ENCODE results near the gene GRID2.

Gene GRID2

DNA sequence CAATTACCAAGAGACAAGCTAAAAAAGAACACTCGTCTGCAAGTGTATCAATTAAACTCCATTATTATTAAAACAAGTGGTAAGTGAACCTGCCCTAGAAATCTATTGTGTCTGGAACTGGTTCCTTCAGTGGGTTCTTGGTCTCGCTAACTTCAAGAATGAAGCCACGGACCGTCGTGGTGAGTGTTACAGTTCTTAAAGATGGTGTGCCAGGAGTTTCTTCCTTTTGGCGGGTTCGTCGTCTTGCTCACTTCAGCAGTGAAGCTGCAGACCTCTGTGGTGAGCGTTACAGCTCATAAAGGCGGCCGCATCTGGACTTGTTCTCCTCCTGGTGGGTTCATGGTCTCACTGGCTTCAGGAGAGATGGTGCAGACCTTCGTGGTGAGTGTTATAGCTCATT is 231.8 kb downstream of the GRID2 start:
- DNase-seq: no peak

GRCh38 chr4:92551616-92552015 is 247.8 kb downstream of the GRID2 start:
- DNase-seq: no peak

DNA sequence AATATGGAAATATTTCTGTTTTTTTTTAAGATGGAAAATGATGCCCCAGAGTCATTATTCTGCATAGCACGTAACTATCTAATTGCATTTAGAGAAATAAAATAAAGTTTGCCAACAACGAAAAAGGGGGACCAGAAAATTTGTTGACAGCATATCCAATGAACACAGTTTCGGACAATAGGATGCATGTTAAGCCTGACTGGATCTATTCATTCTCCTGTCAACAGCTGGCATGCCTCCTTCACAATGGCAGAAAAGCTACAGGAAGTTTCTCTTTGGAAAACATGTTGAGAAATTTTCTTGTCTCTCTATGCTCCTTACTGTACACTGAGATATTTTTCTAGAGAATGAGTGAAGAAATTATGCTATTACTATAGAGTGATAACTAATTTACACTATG is 262.5 kb downstream of the GRID2 start:
- DNase-seq: no peak

GRCh38 chr4:92580816-92581215 is 277.1 kb downstream of the GRID2 start:
- DNase-seq: no peak

- no peak for DNase-seq
Measured at GRCh38 chr4:92599044-92599443, 295.3 kb downstream of the GRID2 start.

GRCh38 chr4:92600638-92601037 is 296.9 kb downstream of the GRID2 start:
- no peak for DNase-seq

- no peak for DNase-seq
Measured at GRCh38 chr4:92606227-92606626, 302.5 kb downstream of the GRID2 start.

- no peak for DNase-seq
Measured at GRCh38 chr4:92615049-92615448, 311.3 kb downstream of the GRID2 start.

DNA sequence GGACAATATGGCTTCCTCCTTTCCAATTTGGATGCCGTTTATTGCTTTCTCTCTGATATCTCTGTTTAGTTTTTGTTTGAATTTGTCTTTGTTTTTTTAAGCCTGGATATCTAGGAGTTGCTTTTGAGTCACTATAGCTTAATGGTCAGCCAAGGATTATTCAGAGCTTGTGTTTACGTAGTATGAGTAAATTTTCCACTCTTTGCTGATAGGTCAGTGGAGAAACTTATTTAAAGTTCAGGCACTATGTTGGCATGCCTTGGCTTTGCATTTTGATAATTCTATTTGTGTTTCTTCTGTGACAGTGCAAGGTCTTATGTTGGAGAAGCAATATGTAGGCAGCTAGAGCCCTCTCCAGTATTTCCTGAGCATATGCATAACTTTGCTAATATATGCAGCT is 315.2 kb downstream of the GRID2 start:
- no peak for DNase-seq

- no peak for DNase-seq
Measured at GRCh38 chr4:92629302-92629701, 325.5 kb downstream of the GRID2 start.

DNA sequence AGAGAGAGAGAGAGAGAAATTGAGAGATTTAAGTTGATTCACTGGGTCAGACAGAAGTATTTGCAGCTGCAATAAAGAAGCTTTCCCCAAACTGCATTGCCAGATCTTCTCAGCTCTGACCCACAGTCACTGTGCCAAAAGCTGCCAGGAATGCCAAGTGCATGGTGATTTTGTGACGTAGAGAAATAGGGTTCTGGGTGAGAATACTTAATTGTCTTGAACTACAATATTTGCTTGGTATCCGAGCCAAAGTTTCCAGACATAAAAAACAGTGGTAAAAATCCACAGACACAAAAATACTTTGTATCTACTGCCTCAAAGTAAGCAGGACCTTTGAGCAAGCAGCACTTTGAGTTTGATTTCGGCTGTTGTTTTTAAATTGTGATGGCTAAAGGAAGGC is 331.1 kb downstream of the GRID2 start:
- no peak for DNase-seq

DNA sequence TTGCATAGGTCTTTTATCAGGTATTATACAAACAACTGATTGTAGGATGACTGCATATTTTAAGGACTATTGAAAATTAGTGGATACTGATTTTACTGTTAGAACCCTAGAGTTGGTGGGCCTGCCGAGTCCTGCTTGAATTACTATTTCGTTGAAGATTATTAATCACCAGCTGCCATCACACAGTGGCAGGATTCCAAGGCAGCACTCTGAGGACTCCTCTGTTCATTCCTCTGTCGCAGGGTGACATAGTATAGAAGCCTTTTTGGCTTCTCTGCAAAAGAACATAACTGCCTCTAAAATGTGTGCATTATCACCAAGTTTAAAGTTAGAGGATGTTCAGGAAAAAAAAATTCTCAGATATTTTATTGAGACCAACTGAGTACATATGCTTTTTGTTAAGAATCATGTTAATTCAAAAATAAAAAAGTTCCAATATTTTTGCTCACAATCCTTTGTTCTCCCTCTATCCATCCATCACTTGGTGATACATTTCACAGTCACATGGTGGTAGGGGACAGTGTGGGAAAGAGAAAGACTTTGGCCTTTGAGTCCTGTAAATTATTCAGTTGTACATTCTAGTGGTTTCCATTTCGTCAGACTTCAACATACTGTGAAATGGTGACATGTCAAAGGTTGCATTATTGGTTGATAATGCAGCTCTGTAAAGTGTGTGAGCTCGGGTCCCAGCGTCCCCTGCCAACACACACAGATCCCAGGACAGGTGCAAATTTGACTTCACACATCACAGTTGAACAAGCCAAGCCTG is 332.5 kb downstream of the GRID2 start:
- DNase-seq: peak; percentile 39

DNA sequence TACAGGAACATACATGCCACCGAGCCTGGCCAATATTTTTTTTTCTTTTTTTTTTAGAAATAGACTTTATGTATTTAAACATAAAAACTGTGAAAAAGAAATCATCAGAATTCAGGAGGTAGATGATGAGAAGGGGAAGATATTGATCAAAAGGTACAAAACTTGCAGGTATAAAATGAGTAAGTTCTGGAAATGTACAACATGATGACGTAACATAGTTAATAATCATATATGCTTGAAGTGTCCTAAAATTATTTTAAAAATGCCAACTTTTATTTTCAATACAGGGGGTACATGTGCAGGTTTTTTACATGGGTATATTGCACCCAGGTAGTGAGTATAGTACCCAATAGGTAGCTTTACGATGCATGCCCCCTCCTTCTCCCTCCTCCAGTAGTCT is 337.6 kb downstream of the GRID2 start:
- no peak for DNase-seq

GRCh38 chr4:92646826-92647225 is 343.1 kb downstream of the GRID2 start:
- DNase-seq: no peak

GRCh38 chr4:92651536-92651935 is 347.8 kb downstream of the GRID2 start:
- no peak for DNase-seq

DNA sequence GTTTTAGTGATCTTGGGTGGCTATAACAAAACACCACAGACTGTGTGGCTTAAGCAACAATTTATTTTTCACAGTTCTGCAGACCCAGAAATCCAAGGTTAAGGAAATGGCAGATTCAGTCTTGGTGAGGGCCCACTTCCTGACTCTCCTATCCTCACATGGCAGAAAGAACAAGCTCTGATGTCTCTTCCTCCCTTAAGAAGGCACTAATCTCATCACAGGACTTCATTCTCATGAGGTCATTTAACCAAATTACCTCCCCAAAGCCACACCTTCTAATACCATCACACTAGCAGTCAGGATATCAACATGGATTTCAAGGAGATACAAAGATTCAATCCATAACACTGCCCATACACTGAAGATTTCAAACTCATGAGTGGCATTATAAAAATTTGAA is 350.3 kb downstream of the GRID2 start:
- no peak for DNase-seq

- no peak for DNase-seq
Measured at GRCh38 chr4:92657695-92658094, 353.9 kb downstream of the GRID2 start.

GRCh38 chr4:92658318-92658717 is 354.6 kb downstream of the GRID2 start:
- DNase-seq: no peak

GRCh38 chr4:92677805-92678204 is 374.0 kb downstream of the GRID2 start:
- DNase-seq: no peak

DNA sequence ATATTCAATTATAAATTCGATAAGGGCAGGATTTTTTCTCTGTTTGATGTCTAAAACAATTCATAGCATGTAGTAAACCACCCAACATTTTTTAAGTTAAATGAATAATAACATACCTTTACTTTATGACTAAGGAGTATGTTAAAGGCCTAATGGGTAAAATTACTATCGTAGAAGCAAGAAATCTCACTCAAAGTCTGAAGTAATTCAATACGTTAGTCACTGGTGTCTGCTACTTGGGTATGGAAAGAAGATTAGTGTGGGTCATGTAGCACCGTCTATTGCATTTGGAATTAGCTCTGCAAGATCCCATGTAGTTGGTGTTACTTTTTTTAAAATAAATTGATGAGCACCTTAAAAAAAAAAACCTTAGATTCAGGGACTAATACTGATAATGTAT is 374.5 kb downstream of the GRID2 start:
- DNase-seq: no peak

GRCh38 chr4:92679149-92679548 is 375.4 kb downstream of the GRID2 start:
- DNase-seq: no peak

DNA sequence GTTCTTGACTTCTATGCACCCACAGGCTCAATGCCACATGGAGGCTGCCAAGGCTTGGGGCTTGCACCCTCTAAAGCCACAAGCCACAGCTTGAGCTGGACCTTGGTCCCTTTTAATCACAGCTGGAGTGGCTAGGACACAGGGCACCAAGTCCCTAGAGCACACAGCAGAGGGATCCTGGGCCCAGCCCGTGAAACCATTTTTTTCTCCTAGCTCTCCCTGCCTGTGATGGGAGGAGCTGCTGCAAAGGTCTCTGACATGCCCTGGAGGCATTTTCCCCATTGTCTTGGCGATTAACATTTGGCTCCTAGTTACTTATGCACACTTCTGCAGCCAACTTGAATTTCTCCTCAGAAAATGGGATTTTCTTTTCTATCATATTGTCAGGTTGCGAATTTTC is 410.9 kb downstream of the GRID2 start:
- no peak for DNase-seq

DNA sequence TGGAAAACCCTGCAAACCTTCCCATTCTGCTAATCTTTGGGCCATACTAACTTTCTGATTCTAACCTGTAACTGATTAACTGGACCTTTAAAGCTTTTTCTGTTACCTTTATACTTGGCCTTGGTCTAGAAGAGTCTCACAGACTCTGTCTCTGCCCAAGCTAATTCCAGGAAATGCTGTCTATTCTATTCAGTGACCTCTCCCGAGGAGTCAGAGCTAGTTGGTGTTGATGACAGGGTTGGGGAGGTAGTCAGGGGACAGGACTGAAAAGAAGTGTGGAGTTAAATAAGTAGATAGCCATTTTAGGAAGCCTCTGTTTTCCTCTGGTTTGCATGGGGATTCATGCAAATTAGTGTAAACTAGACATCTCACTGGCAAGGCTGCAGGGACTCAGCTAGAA is 429.5 kb downstream of the GRID2 start:
- DNase-seq: no peak

DNA sequence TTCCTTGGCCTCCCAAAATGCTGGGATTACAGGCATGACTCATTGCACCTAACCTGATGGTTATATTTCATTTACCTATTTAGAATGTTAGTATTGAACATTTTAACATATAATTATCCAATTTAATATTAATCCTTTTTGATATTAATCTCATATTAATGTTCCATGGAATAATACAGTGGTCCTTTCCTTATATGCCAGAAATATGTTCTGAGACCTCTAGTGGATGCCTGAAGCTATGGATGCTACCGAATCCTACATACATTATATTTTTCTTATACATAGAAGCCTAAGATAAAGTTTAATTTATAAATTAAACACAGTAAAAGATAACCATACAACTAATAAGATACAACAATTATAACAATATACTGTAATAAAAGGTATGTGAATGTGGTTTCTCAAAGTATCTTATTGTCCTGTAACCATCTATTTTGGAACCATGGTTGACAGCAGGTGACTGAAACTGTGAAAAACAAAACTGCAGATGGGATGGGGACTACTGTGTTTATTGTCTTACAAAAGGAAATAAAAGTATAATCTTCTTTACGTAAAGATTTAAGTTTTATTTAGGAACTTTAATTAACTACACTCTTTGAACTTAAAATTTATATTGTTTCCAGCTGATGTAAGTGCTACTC is 431.4 kb downstream of the GRID2 start:
- DNase-seq: no peak

DNA sequence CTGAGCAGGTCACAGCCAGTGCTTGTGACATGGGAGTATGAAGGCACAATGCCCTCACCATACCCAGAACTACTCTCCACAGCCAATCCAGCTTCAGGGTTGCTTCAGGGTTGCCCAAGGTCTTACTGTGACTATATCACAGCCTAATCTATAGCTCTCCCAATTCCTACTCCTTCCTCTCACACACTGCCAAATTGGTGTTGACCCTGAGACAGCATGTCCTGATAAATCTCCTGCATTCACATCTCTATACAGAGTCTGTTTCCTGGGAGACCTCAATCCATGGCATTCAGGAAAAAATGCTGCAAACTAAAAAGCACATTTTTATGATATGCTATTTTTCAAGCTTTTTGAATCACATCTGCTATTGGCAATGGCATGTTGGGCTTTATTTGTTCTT is 456.7 kb downstream of the GRID2 start:
- no peak for DNase-seq

Measured in NCI-H2171 (cell line).